ENCODE measurements around the gene CYTH1. TPM values are rescaled to one million over a fixed set of nuclear protein-coding genes. Genes with fewer than 3 reads are reported as not detected.

CYTH1 gene, protein sequence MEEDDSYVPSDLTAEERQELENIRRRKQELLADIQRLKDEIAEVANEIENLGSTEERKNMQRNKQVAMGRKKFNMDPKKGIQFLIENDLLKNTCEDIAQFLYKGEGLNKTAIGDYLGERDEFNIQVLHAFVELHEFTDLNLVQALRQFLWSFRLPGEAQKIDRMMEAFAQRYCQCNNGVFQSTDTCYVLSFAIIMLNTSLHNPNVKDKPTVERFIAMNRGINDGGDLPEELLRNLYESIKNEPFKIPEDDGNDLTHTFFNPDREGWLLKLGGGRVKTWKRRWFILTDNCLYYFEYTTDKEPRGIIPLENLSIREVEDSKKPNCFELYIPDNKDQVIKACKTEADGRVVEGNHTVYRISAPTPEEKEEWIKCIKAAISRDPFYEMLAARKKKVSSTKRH
- polyA plus RNA-seq (2013, experiment 1 of 4) = 20.1 TPM
- 20.4 TPM for polyA plus RNA-seq (2013, experiment 2 of 4)
- polyA plus RNA-seq (2013, experiment 3 of 4) = 16.4 TPM
- 17.1 TPM for polyA plus RNA-seq (2013, experiment 4 of 4)

DNA sequence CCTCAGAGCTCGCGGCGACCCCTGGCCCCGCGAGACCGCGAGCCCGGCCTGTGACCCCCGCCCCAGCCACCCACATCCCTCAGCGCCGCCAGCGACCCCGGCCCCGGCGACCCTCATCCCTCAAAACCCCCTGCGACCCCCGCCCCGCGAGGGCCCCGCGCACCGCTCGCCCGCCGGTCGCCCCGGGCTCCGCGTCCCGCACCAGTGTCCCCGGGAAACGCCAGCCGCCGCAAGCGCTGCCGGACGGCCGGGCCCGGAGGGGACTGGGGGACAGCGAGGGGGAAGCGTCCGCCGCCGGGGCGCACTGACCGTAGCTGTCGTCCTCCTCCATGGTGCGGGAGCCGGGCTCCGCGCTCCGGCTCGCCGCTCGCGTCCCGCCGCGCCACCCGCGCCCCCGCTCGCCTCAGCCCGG lies at the start of gene CYTH1:
TSS of gene CYTH1 (minus strand) at position 381 of the 412 bp plus-strand sequence. CDS start at position 331, 50 bp downstream.
- Histone ChIP-seq H3K4me3 (ENCODE audit: insufficient read depth, low read depth, low read length) (peak within 1 kb of the TSS; percentile 53), H3K4me1 (ENCODE audit: control insufficient read depth, insufficient read depth, low read length) (peaks cover 9% of the 10 kb centered on the region), H3K27me3 (ENCODE audit: control insufficient read depth, insufficient read depth, low read length, poor library complexity, severe bottlenecking) (peaks cover 4% of the 10 kb centered on the region), H3K36me3 (ENCODE audit: control insufficient read depth, insufficient read depth, low read length) (no peaks in the 10 kb centered on the region), H3K27ac (ENCODE audit: insufficient read depth, low read depth, low read length, poor library complexity, severe bottlenecking) (peak within 1 kb of the TSS; percentile 16), H3K9me3 (ENCODE audit: control insufficient read depth, low read length) (no peaks in the 10 kb centered on the region)
- 0% methylated on average over 64 of the region's 64 CpGs for WGBS, 2 experiments

DNA sequence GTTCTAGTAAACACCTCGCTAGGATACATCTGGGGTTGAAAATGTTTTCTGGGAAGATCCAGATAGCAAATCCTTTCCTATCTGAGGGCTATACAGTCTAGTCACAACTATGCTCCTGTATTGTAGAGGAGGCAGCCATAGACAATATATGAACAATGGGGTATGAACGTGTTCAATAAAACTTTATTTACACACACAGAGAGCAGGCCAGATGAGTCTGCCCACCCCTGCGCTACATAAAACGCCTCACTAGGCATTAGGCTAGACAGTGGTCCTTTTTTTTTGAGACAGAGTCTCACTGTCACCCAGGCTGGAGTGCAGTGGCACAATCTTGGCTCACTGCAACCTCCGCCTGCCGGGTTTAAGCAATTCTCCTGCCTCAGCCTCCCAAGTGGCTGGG lies 47.4 kb upstream of the CYTH1 start:
- H3K36me3 ChIP-seq (ENCODE audit: control insufficient read depth, insufficient read depth, low read length) = peaks cover 50% of the 10 kb centered on the region
- 91 to 93% methylated on average over 6 of the region's 6 CpGs for whole genome bisulfite sequencing, 2 experiments
- H3K27me3 ChIP-seq (ENCODE audit: control insufficient read depth, insufficient read depth, low read length, poor library complexity, severe bottlenecking) = no peaks in the 10 kb centered on the region
- H3K27ac ChIP-seq (ENCODE audit: insufficient read depth, low read depth, low read length, poor library complexity, severe bottlenecking) = no peak overlapping the region
- H3K4me3 ChIP-seq (ENCODE audit: insufficient read depth, low read depth, low read length) = no peak overlapping the region
- no peaks in the 10 kb centered on the region for H3K4me1 ChIP-seq (ENCODE audit: control insufficient read depth, insufficient read depth, low read length)
- no peaks in the 10 kb centered on the region for H3K9me3 ChIP-seq (ENCODE audit: control insufficient read depth, low read length)

DNA sequence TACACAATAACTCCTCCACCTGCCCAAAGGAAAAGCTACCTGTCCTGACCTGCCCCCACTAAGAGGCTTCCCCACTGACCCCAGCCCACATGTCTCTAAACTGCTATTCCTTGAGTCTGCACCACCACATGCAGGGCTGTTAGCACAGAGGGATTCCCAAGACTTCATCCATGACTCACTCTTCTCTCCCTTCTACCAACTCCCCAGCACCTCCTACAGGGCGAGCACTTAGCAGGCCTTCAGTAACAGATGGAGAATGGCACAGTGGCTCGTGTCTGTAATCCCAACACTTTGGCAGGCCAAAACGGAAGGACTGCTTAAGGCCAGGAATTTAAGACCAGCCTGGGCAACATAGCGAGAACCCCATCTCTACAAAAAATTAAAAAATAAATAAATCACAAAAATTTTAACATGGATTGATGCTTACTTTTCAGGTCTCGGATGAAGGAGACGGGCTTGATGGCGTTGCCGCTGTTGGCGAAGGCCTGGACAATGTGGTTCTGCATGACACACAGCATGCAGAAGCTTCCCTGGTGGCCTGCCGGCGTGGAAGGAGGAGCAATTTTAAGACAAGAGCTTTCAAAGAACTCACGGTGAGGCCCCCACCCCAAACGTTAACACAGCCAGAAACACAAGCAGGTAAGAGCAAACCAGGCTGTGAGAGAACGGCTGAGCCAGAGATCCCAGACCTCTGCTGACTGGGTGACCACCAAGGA lies 46.6 kb upstream of the CYTH1 start:
- Histone ChIP-seq H3K4me3 (ENCODE audit: insufficient read depth, low read depth, low read length) (no peak overlapping the region), H3K27ac (ENCODE audit: insufficient read depth, low read depth, low read length, poor library complexity, severe bottlenecking) (no peak overlapping the region), H3K27me3 (ENCODE audit: control insufficient read depth, insufficient read depth, low read length, poor library complexity, severe bottlenecking) (no peaks in the 10 kb centered on the region), H3K4me1 (ENCODE audit: control insufficient read depth, insufficient read depth, low read length) (no peaks in the 10 kb centered on the region), H3K36me3 (ENCODE audit: control insufficient read depth, insufficient read depth, low read length) (peaks cover 50% of the 10 kb centered on the region), H3K9me3 (ENCODE audit: control insufficient read depth, low read length) (no peaks in the 10 kb centered on the region)
- WGBS, 2 experiments = 87 to 94% methylated on average over 14 of the region's 14 CpGs

DNA sequence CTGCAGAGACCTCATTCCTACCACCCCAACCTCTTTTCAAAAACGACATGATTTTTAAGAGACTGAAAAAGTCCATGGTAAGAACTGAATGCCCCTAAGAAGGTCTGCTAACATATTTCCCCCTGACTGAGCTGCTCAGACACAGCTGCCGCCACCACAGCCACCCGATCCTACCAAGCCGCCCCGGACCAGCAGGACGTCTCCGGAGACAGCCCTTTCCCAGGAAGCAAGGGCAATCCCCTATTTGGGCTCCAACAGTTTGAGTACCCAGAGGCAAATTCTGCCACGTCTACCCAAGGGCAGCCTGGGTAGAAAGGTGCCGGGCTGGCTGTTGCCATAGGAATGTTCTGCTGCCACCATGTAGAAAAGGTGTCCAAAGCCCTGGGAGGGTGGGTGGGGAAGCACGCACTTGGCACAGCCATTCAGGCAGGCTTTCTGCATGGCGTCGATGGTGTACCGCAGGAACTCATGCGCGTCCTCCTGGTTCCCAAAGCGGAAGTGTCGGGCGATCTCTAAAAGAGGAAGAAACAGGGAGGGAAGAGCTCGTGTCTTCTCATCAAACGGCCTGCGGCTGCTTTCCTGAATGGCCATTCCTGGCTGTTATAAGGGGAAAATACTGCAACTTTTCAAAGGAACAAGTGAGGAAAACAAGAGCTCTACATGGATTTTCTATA lies 44.9 kb upstream of the CYTH1 start:
- no peaks in the 10 kb centered on the region for H3K9me3 ChIP-seq (ENCODE audit: control insufficient read depth, low read length)
- no peaks in the 10 kb centered on the region for H3K27me3 ChIP-seq (ENCODE audit: control insufficient read depth, insufficient read depth, low read length, poor library complexity, severe bottlenecking)
- peaks cover 6% of the 10 kb centered on the region for H3K4me1 ChIP-seq (ENCODE audit: control insufficient read depth, insufficient read depth, low read length)
- H3K27ac ChIP-seq (ENCODE audit: insufficient read depth, low read depth, low read length, poor library complexity, severe bottlenecking) = no peak overlapping the region
- WGBS, 2 experiments = 94 to 96% methylated on average over 21 of the region's 21 CpGs
- peaks cover 36% of the 10 kb centered on the region for H3K36me3 ChIP-seq (ENCODE audit: control insufficient read depth, insufficient read depth, low read length)
- no peak overlapping the region for H3K4me3 ChIP-seq (ENCODE audit: insufficient read depth, low read depth, low read length)

DNA sequence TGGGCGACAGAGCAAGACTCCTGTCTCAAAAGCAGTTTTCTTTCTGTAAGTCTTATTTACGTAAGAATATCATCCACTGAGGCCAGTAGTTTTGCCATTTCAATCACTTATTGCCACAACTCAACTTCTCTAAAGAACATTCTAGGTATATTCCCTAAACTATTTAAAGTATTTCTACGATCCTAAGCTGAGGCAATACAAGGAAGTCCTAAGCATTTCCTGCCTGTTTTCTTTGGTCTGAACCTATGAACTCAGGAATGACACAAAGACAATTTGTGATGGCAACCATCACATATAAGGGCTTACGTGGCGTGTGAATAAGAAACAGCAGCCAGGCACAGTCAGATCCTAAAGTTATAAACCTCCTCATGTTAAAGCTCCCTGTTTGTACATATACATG lies 44.3 kb upstream of the CYTH1 start:
- Histone ChIP-seq H3K4me3 (ENCODE audit: insufficient read depth, low read depth, low read length) (no peak overlapping the region), H3K36me3 (ENCODE audit: control insufficient read depth, insufficient read depth, low read length) (peaks cover 33% of the 10 kb centered on the region), H3K27ac (ENCODE audit: insufficient read depth, low read depth, low read length, poor library complexity, severe bottlenecking) (no peak overlapping the region), H3K9me3 (ENCODE audit: control insufficient read depth, low read length) (no peaks in the 10 kb centered on the region), H3K4me1 (ENCODE audit: control insufficient read depth, insufficient read depth, low read length) (peaks cover 6% of the 10 kb centered on the region), H3K27me3 (ENCODE audit: control insufficient read depth, insufficient read depth, low read length, poor library complexity, severe bottlenecking) (no peaks in the 10 kb centered on the region)
- WGBS, 2 experiments = 96 to 98% methylated on average over 5 of the region's 5 CpGs

DNA sequence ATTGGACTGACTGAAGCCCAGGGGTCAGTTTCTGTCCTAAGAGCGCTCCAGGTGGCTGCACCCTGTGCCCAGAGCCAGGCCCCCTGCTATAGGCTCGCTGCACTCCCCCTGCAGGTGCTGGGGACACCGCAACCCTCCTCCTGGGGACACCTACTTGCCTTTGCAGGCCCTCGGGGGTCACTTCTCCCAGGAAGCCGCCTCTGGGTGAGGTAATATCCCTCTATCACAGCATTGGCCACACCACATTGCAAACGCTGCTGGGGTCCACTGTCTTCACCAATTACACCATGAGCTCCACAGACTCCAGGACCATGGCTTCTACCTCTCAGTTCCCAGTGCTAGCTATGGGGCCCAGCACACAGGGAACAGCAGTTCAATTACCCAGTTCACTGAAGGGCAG lies 43.6 kb upstream of the CYTH1 start:
- Histone ChIP-seq H3K4me3 (ENCODE audit: insufficient read depth, low read depth, low read length) (no peak overlapping the region), H3K36me3 (ENCODE audit: control insufficient read depth, insufficient read depth, low read length) (peaks cover 31% of the 10 kb centered on the region), H3K4me1 (ENCODE audit: control insufficient read depth, insufficient read depth, low read length) (peaks cover 6% of the 10 kb centered on the region), H3K27ac (ENCODE audit: insufficient read depth, low read depth, low read length, poor library complexity, severe bottlenecking) (no peak overlapping the region), H3K9me3 (ENCODE audit: control insufficient read depth, low read length) (no peaks in the 10 kb centered on the region), H3K27me3 (ENCODE audit: control insufficient read depth, insufficient read depth, low read length, poor library complexity, severe bottlenecking) (no peaks in the 10 kb centered on the region)
- WGBS, 2 experiments = 94 to 95% methylated on average over 6 of the region's 6 CpGs

DNA sequence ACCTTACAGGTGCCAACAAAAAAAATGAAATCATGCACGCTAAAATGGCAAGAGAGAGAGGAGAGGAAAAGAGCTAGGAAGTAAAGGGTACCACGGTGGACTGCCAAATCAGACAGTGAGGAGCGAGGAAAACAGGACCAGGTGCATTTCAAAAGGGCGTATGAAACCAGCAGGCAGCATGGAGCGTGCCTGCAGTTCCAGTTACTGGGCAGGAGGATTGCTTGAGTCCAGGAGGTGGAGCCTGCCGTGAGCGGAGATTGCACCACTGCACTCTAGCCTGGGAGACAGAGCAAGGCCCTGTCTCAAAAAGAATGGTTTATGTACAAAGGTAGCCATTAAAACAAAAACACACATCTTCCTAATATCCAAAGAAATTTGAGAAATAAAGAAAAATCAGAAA lies 42.2 kb upstream of the CYTH1 start:
- WGBS, 2 experiments = 89 to 93% methylated on average over 7 of the region's 7 CpGs
- Histone ChIP-seq H3K27ac (ENCODE audit: insufficient read depth, low read depth, low read length, poor library complexity, severe bottlenecking) (no peak overlapping the region), H3K4me1 (ENCODE audit: control insufficient read depth, insufficient read depth, low read length) (peaks cover 6% of the 10 kb centered on the region), H3K4me3 (ENCODE audit: insufficient read depth, low read depth, low read length) (no peak overlapping the region), H3K36me3 (ENCODE audit: control insufficient read depth, insufficient read depth, low read length) (peaks cover 42% of the 10 kb centered on the region), H3K9me3 (ENCODE audit: control insufficient read depth, low read length) (no peaks in the 10 kb centered on the region), H3K27me3 (ENCODE audit: control insufficient read depth, insufficient read depth, low read length, poor library complexity, severe bottlenecking) (no peaks in the 10 kb centered on the region)

DNA sequence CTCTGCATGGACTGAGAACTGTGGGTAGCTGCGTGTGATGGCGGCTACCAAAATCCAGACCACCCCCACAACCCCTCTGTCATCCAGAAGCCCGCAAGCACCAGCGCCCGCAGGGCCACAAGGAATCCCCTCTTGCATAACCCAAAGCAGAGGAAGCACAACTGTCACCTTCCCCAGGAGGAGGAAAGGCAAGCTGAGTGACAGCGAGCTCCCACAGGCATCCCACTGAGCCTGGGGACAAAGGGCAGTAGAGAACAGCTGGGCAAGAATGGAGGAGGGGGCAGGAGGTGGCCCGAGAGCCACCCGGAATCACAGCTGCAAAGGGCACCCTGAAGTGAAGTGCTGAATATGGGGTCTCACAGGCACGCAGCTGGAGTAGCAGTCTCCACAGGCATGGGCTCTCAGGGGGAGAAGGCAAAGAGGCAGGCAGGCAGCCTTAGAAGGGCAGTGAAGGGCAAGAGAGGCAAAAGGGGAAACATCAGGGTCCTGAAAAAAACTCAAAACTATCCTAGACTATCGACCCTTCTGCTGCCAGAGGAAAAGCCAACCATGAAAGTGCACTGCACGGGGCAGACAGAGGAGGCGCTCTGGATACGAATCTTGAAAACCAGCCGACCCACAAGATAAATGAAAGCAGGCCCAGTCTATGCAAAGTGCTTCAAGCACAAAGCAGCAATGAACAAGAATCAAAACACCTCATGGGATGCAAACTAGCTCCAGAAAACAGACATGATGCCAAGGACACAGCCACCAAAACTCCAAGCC lies 41.4 kb upstream of the CYTH1 start:
- H3K4me1 ChIP-seq (ENCODE audit: control insufficient read depth, insufficient read depth, low read length) = peaks cover 6% of the 10 kb centered on the region
- H3K4me3 ChIP-seq (ENCODE audit: insufficient read depth, low read depth, low read length) = no peak overlapping the region
- 55 to 74% methylated on average over 14 of the region's 14 CpGs for WGBS, 2 experiments
- H3K27ac ChIP-seq (ENCODE audit: insufficient read depth, low read depth, low read length, poor library complexity, severe bottlenecking) = no peak overlapping the region
- H3K9me3 ChIP-seq (ENCODE audit: control insufficient read depth, low read length) = no peaks in the 10 kb centered on the region
- H3K36me3 ChIP-seq (ENCODE audit: control insufficient read depth, insufficient read depth, low read length) = peaks cover 49% of the 10 kb centered on the region
- no peaks in the 10 kb centered on the region for H3K27me3 ChIP-seq (ENCODE audit: control insufficient read depth, insufficient read depth, low read length, poor library complexity, severe bottlenecking)

DNA sequence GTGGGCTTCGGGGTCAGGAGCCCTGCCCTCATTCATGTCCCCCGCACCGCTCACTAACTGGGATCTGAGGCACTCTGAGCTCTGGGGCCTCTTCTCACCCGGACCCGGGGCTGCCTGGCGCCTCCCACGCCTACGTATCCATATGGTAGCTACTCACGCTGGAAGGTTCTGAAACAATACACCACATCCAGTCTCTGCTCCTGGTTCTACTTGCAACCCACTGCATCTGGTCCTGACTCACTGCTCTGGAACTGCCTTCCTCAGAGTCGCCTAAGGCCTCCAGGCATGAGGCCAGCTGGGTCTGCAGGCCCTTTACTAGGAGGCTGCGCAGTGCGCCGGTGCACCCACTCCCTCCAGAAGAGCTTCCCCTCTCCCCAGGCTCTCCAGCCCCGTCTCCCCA lies 40.5 kb upstream of the CYTH1 start:
- 92 to 94% methylated on average over 14 of the region's 14 CpGs for WGBS, 2 experiments
- peaks cover 51% of the 10 kb centered on the region for H3K36me3 ChIP-seq (ENCODE audit: control insufficient read depth, insufficient read depth, low read length)
- peaks cover 6% of the 10 kb centered on the region for H3K4me1 ChIP-seq (ENCODE audit: control insufficient read depth, insufficient read depth, low read length)
- peak overlapping the region; percentile 36 for H3K27ac ChIP-seq (ENCODE audit: insufficient read depth, low read depth, low read length, poor library complexity, severe bottlenecking)
- no peaks in the 10 kb centered on the region for H3K9me3 ChIP-seq (ENCODE audit: control insufficient read depth, low read length)
- no peaks in the 10 kb centered on the region for H3K27me3 ChIP-seq (ENCODE audit: control insufficient read depth, insufficient read depth, low read length, poor library complexity, severe bottlenecking)
- H3K4me3 ChIP-seq (ENCODE audit: insufficient read depth, low read depth, low read length) = no peak overlapping the region

Data from ectodermal cell (in vitro differentiated cells).